Activated T-cell treated with anti-CD3 and anti-CD28 coated beads, Interleukin-2, amount 50 U/mL, for 4 hours (primary cell): Measurements from ENCODE around the gene TLR5. TPM values are rescaled to one million over a fixed set of nuclear protein-coding genes. Genes with fewer than 3 reads are reported as not detected.

ENCODE experiments used
- ATAC-seq, 2 donors: fragments of 200-7000 bp; cut with Tn5 transposase; one replicate each; pipeline ENCODE4 v1.10.0; 2021
- DNase-seq: peaks from one replicate; pipeline ENCODE4 v3.0.0-alpha.2; 2020
- H3K27me3 Mint-ChIP-seq: one replicate; pipeline ENCODE4 v1.8.0; 2021; ENCODE audit warnings: low read depth, mixed read lengths
- H3K36me3 Mint-ChIP-seq: one replicate; pipeline ENCODE4 v1.8.0; 2022; ENCODE audit warnings: mixed read lengths; ENCODE audit not compliant: insufficient read depth
- H3K4me1 Mint-ChIP-seq: one replicate; pipeline ENCODE4 v1.8.0; 2021; ENCODE audit warnings: low read depth, mixed read lengths
- H3K4me3 Mint-ChIP-seq: one replicate; pipeline ENCODE4 v1.8.0; 2021; ENCODE audit warnings: mild to moderate bottlenecking, moderate library complexity, mixed read lengths
- H3K9me3 Mint-ChIP-seq: one replicate; pipeline ENCODE4 v1.8.0; 2021; ENCODE audit warnings: mixed read lengths
- total RNA-seq, 3 donors: library from RNA; stranded (reverse); gene quantifications; one replicate each; pipeline ENCODE4 v1.2.1, GENCODE V29; 2021

TLR5 gene
- total RNA-seq, 3 donors from 2014 or later, result 0.05 to 0.33 (median 0.05) TPM

DNA sequence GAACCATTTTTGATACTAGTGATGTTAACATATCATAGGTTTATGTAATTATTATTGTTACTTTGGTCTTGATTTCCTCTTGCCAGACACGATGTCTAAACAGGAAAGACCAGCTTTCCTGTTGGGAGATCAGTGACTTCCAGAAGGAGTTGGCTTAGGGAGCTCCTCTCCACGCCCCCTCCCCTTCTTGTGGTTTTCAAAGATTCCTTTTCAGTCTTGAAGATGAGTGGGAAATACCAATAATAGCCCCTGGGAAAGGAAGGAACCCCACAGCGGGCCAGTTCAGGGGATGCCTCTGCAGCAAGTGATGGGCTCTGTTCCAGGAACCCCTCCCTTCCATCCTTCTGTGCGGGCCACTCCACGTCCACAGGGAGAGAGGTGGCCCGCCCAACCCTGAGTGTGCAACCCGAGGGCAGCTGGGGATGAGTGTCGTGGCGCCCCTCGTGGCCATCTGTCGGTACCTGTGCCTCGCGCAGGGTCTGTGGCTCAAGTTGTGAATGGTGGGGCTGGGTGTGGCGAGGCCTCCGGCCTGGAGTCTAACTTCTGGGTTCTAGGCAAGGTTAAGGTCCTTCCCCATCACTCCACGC is 65.7 kb downstream of the TLR5 start:
- peaks cover 17% of the 10 kb centered on the region for H3K27me3 Mint-ChIP-seq
- no peaks in the 10 kb centered on the region for H3K4me1 Mint-ChIP-seq
- no peak overlapping the region for H3K4me3 Mint-ChIP-seq
- ATAC-seq (no peak), DNase-seq (no peak)
- H3K9me3 Mint-ChIP-seq, result no peaks in the 10 kb centered on the region
- no peaks in the 10 kb centered on the region for H3K36me3 Mint-ChIP-seq

DNA sequence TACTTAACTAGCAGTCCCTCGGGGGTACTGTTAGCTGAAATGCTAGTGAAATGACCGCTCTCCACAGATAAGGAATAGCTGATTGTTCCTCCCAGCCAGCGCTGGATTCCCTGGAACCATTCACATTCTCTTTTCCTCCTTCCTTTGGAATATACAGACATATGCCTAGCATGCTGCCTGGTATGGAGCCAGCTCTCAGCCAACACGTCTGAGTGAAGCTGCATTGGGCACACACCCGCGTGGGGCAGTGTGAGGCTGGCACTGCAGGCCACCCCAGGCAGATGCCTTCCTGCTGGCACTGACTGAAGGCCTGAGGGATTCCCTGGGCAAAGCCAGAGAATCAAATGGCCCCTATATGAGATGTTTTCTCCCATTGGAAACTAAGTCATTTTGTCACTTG is 66.7 kb downstream of the TLR5 start:
- no peak for ATAC-seq
- no peak for DNase-seq
- H3K27me3 Mint-ChIP-seq, result peaks cover 17% of the 10 kb centered on the region

DNA sequence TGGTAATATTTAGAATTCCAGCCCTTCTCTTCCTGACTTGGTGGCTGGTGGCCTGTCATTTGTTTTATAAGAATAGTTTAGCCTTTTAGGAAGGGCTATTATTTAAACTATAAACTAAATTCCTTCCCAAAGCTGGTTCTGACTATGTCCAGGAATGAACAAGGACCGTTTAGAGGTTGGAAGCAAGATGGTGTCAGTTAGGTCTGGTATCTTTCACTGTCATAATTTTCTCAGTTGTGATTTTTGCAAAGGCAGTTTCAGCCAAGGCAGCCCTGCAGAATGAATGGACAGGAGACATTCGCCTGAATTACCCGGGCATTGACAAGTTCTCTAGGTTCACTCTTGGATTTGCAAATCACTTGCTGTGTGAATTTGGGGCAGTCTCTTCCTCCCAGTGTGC is 67.2 kb downstream of the TLR5 start:
- no peaks in the 10 kb centered on the region for H3K9me3 Mint-ChIP-seq
- H3K4me3 Mint-ChIP-seq, result no peak overlapping the region
- ATAC-seq (no peak), DNase-seq (no peak)
- no peaks in the 10 kb centered on the region for H3K36me3 Mint-ChIP-seq
- H3K4me1 Mint-ChIP-seq, result no peaks in the 10 kb centered on the region
- H3K27me3 Mint-ChIP-seq, result peaks cover 17% of the 10 kb centered on the region

More for the DNA sequence above, 66.7 kb downstream of the TLR5 start:
- no peaks in the 10 kb centered on the region for H3K9me3 Mint-ChIP-seq
- H3K4me3 Mint-ChIP-seq, result no peak overlapping the region
- no peaks in the 10 kb centered on the region for H3K36me3 Mint-ChIP-seq
- no peaks in the 10 kb centered on the region for H3K4me1 Mint-ChIP-seq

DNA sequence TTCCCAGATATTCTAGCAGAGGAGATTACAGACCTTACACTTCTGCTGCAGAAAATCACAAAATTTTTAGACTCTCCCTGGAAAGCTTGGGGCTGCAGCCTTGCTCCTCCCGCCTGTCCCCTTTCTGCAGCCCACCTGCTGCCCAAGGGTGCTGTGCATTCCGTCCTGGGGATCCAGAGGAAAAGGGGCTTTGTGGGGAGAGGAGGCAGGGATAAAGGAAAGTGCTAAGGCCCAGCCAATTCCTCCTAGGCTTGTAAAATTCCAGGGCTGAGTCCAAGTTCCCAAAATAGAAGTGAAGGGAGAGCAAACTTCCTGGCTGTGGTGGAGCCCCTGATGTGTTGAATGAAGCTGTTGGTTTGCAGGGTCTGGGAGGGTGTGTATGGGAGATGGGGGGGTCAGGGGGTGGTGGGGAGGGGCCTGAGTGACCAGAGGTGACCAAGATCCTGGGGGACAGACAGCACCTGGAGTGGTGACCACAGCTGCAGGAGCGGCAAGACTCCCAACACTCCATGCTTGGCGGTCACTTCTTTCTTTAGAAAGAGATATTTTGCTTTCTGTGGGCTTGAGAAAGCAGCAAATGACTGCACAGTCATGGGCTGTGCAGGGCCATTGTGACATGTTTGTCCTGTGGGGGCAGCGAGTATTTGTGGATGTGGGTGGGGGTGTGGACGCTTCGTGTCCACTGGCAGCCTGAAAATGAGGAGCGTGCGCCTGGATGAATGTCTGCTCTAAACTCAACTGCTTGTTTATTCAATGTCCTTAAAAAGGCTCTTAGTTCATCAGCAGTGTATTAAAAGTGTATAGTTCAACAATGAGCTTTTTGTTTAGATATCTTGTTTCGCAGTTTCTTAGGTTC is 68.4 kb downstream of the TLR5 start:
- H3K27me3 Mint-ChIP-seq, result peaks cover 17% of the 10 kb centered on the region
- no peaks in the 10 kb centered on the region for H3K4me1 Mint-ChIP-seq
- H3K36me3 Mint-ChIP-seq, result no peaks in the 10 kb centered on the region
- no peak for ATAC-seq
- H3K9me3 Mint-ChIP-seq, result no peaks in the 10 kb centered on the region
- no peak for DNase-seq
- no peak overlapping the region for H3K4me3 Mint-ChIP-seq

DNA sequence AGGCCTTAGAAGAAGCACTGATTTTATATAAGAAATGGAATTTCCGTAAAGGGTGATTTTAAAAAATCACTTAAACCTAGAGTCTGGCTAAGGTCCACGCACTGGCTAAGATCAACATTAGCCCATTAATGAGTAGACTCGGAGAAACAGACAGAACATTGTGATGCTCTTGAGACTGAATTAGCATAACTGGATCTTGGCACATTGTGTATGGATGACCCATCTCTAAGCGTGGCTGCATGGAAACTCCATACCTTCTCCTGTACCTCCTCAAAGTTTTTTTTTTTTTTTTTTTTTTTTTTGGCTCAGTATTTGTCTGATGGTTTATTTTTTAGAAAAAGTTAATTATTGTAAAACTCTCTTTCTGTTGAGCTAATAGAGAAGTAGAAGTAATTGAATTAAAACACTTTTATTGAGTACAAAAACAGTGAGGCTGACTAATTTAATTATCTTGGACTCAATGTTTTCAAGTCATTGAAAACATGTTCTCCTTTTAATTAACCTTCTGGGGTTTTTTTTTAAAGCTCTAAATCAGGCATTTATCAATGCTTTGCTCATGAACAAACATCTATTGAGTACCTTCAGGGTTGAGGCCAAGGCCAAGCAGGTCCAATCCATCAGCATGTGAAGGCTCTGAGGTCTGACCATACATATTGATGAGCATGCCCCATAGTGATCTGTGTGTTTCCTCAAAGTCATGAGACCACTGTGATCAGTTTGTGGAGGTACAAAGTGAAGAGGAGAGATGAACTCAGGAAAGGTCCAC is 74.0 kb downstream of the TLR5 start:
- ATAC-seq (no peak), DNase-seq (no peak)
- Mint-ChIP-seq H3K4me3 (no peak overlapping the region), H3K9me3 (no peaks in the 10 kb centered on the region), H3K36me3 (no peaks in the 10 kb centered on the region), H3K27me3 (peaks cover 5% of the 10 kb centered on the region), H3K4me1 (no peaks in the 10 kb centered on the region)

DNA sequence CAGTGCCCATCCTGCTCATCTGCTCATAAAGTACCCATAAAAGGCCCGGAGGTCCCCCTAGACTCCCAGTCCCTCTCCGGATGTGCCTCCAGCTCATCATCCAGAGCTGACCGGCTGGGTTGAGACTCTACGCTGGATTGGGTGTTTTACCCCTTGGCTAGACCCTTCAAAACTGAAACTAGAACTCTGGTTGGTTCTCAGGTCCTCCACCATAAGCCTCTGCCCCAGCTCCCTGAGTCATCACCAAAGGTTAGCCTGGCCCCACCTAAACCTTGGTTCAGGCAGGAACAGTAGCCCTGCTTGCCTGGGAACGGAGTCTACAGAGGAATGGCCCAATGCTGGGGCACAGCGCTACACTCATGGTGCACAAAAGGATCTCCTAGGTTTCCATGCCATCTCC is 75.1 kb downstream of the TLR5 start:
- DNase-seq (no peak), ATAC-seq (no peak)
- no peaks in the 10 kb centered on the region for H3K9me3 Mint-ChIP-seq
- H3K4me3 Mint-ChIP-seq, result no peak overlapping the region
- no peaks in the 10 kb centered on the region for H3K36me3 Mint-ChIP-seq
- H3K4me1 Mint-ChIP-seq, result no peaks in the 10 kb centered on the region
- no peaks in the 10 kb centered on the region for H3K27me3 Mint-ChIP-seq

DNA sequence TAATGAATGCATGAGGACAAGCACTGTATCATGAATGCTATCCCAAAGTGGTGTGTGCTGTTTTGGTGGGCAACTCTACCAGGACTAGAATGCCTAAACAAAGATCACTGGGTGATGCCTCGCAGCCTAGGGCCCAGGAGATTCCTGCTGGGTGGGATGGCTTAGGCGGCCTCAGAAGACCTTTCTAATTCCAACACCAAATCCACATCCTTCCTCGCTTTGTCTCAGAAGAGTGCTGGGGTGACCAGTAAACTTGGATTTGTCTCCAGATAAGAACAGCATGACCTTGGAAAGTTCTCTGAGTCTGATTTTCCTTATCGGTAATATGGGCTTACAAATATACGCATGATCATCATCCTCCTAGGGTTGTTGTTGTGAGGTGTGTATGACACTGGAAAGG is 76.6 kb downstream of the TLR5 start:
- DNase-seq, result no peak
- Mint-ChIP-seq H3K4me1 (no peaks in the 10 kb centered on the region), H3K36me3 (no peaks in the 10 kb centered on the region), H3K4me3 (no peak overlapping the region), H3K27me3 (no peaks in the 10 kb centered on the region), H3K9me3 (no peaks in the 10 kb centered on the region)
- no peak for ATAC-seq

DNA sequence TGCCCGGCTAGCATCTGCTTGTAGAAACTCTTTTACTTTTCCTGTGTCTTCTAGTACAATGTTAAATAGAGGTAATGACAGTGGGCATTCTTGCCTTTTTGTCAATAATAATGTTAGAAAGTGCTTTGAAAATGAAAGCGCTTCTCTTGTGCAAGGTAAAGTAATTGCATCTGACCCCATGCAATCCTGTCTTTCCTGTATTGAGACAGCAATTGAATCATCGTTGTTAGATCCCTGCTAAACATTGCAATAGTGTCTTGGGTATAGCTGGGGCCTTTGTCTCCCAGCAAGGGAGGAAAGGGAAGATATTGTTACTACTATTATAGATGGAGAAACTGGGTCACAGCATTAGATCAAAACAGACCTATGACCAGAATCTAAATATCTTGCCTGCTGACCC is 80.9 kb downstream of the TLR5 start:
- DNase-seq (no peak), ATAC-seq (no peak)
- H3K4me3 Mint-ChIP-seq, result no peak overlapping the region
- H3K4me1 Mint-ChIP-seq, result no peaks in the 10 kb centered on the region
- peaks cover 4% of the 10 kb centered on the region for H3K27me3 Mint-ChIP-seq
- H3K9me3 Mint-ChIP-seq, result no peaks in the 10 kb centered on the region
- no peaks in the 10 kb centered on the region for H3K36me3 Mint-ChIP-seq

DNA sequence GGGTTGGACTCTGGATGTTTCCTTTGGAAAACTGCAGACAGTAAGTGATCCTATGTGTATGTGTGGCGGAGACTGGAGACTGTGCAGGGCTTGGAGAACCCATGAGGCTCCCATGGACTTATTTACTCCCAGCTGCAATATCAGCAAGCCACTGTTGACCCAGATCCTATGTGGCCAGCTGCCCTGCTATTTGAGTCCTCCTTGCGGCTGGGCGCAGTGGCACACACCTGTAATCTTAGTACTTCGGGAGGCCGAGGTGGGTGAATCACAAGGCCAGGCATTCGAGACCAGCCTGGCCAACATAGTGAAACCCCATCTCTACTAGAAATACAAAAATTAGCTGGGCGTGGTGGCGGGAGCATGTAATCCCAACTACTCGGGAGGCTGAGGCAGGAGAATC is 83.5 kb downstream of the TLR5 start:
- peaks cover 4% of the 10 kb centered on the region for H3K27me3 Mint-ChIP-seq
- H3K4me1 Mint-ChIP-seq, result no peaks in the 10 kb centered on the region
- DNase-seq (no peak), ATAC-seq (no peak)
- no peak overlapping the region for H3K4me3 Mint-ChIP-seq
- no peaks in the 10 kb centered on the region for H3K9me3 Mint-ChIP-seq
- H3K36me3 Mint-ChIP-seq, result no peaks in the 10 kb centered on the region

Other genes with a start within 250 kb of the TLR5 start
- 1 to 10 TPM in 2 of 3 donors, under 1 TPM in 1; 0.58 to 2.2 (median 1.0) TPM for gene SUSD4, start 220.9 kb upstream of the TLR5 start, total RNA-seq